Measurements from ENCODE around the gene PRG3. TPM values are rescaled to one million over a fixed set of nuclear protein-coding genes. Genes with fewer than 3 reads are reported as not detected.

PRG3 gene
- total and polyA plus RNA-seq, 2 donors from 2014 or later, result not detected

- H3K27ac ChIP-seq (ENCODE audit: low read depth in 2 of 2, low read length in 2 of 2), result no peak overlapping the region
- DNase-seq (no peak), FAIRE-seq (no peak)
- no peak for TF ChIP-seq CTCF (IDR thresholded peaks at IDR 0.05; ENCODE audit: borderline replicate concordance, extremely low read depth, insufficient read depth)
- no peak overlapping the region for H3K4me3 ChIP-seq (ENCODE audit: low read length in 3 of 3)
- no peak overlapping the region for H3K9ac ChIP-seq (ENCODE audit: low read length in 3 of 3)
- H3K36me3 ChIP-seq (ENCODE audit: control insufficient read depth in 2 of 3, insufficient read depth in 3 of 3, low read length in 3 of 3), result no peaks in the 10 kb centered on the region
- intact Hi-C loops (cut with DNase I), result no loop called here
- H3K4me1 ChIP-seq (ENCODE audit: control insufficient read depth in 2 of 3, insufficient read depth in 2 of 3, low read depth in 1 of 3, low read length in 3 of 3), result no peaks in the 10 kb centered on the region
- H3K27me3 ChIP-seq (ENCODE audit: control insufficient read depth, insufficient read depth, low read length), result no peaks in the 10 kb centered on the region
- no peaks in the 10 kb centered on the region for H3K9me3 ChIP-seq (ENCODE audit: control insufficient read depth in 2 of 3, insufficient read depth in 1 of 3, low read length in 3 of 3)
These were observed 15.8 kb upstream of the PRG3 start for GRCh38 chr11:57396744-57397143.

- H3K9me3 ChIP-seq (ENCODE audit: control insufficient read depth in 2 of 3, insufficient read depth in 1 of 3, low read length in 3 of 3), result no peaks in the 10 kb centered on the region
- intact Hi-C loops (cut with DNase I), result no loop called here
- no peaks in the 10 kb centered on the region for H3K27me3 ChIP-seq (ENCODE audit: control insufficient read depth, insufficient read depth, low read length)
- no peak for DNase-seq
- FAIRE-seq, result no peak
- H3K9ac ChIP-seq (ENCODE audit: low read length in 3 of 3), result no peak overlapping the region
- H3K4me3 ChIP-seq (ENCODE audit: low read length in 3 of 3), result no peak overlapping the region
- H3K36me3 ChIP-seq (ENCODE audit: control insufficient read depth in 2 of 3, insufficient read depth in 3 of 3, low read length in 3 of 3), result no peaks in the 10 kb centered on the region
- no peaks in the 10 kb centered on the region for H3K4me1 ChIP-seq (ENCODE audit: control insufficient read depth in 2 of 3, insufficient read depth in 2 of 3, low read depth in 1 of 3, low read length in 3 of 3)
- no peak overlapping the region for H3K27ac ChIP-seq (ENCODE audit: low read depth in 2 of 2, low read length in 2 of 2)
- TF ChIP-seq CTCF (IDR thresholded peaks at IDR 0.05; ENCODE audit: borderline replicate concordance, extremely low read depth, insufficient read depth), result no peak
These were observed 15.1 kb upstream of the PRG3 start for GRCh38 chr11:57395905-57396623.

- no peak overlapping the region for H3K9ac ChIP-seq (ENCODE audit: low read length in 3 of 3)
- no peaks in the 10 kb centered on the region for H3K4me1 ChIP-seq (ENCODE audit: control insufficient read depth in 2 of 3, insufficient read depth in 2 of 3, low read depth in 1 of 3, low read length in 3 of 3)
- H3K27ac ChIP-seq (ENCODE audit: low read depth in 2 of 2, low read length in 2 of 2), result no peak overlapping the region
- intact Hi-C loops (cut with DNase I), result no loop called here
- DNase-seq (no peak), FAIRE-seq (no peak)
- H3K9me3 ChIP-seq (ENCODE audit: control insufficient read depth in 2 of 3, insufficient read depth in 1 of 3, low read length in 3 of 3), result no peaks in the 10 kb centered on the region
- TF ChIP-seq CTCF (IDR thresholded peaks at IDR 0.05; ENCODE audit: borderline replicate concordance, extremely low read depth, insufficient read depth), result no peak
- H3K4me3 ChIP-seq (ENCODE audit: low read length in 3 of 3), result no peak overlapping the region
- H3K36me3 ChIP-seq (ENCODE audit: control insufficient read depth in 2 of 3, insufficient read depth in 3 of 3, low read length in 3 of 3), result no peaks in the 10 kb centered on the region
- no peaks in the 10 kb centered on the region for H3K27me3 ChIP-seq (ENCODE audit: control insufficient read depth, insufficient read depth, low read length)
These were observed 13.4 kb upstream of the PRG3 start for GRCh38 chr11:57394203-57394965.

Data from kidney (tissue), 14 donors.